Activated CD8-positive, alpha-beta T cell treated with anti-CD3 and anti-CD28 coated beads for 36 hours (primary cell): ENCODE results near the gene DICER1. TPM values are rescaled to one million over a fixed set of nuclear protein-coding genes. Genes with fewer than 3 reads are reported as not detected.

Experiments used
- ATAC-seq: fragments of 200-7000 bp; cut with Tn5 transposase; one replicate; pipeline ENCODE4 v1.10.0; 2021; ENCODE audit warnings: mild to moderate bottlenecking, moderate library complexity
- CTCF ChIA-PET: fragments of 350-600 bp; sonication (Branson Sonifier 250); formaldehyde crosslinking; loops from one replicate; lab custom pipeline; 2021; ENCODE audit warnings: antibody characterized with exemption; lab: Charles Lee
- POLR2A ChIA-PET: fragments of 350-600 bp; sonication (Branson Sonifier 250); formaldehyde crosslinking; loops from one replicate; lab custom pipeline; 2021; ENCODE audit warnings: antibody characterized with exemption; lab: Charles Lee
- DNase-seq: peaks from one replicate; pipeline ENCODE4 v3.0.0-alpha.2; 2020
- H3K27ac Mint-ChIP-seq: one replicate; pipeline ENCODE4 v1.8.0; 2021; ENCODE audit warnings: mild to moderate bottlenecking, mixed read lengths
- H3K27me3 Mint-ChIP-seq: one replicate; pipeline ENCODE4 v1.8.0; 2021; ENCODE audit warnings: mixed read lengths
- H3K36me3 Mint-ChIP-seq: one replicate; pipeline ENCODE4 v1.8.0; 2021; ENCODE audit warnings: low read depth, mixed read lengths
- H3K4me1 Mint-ChIP-seq: one replicate; pipeline ENCODE4 v1.8.0; 2021; ENCODE audit warnings: low read depth, mixed read lengths
- H3K4me3 Mint-ChIP-seq: one replicate; pipeline ENCODE4 v1.8.0; 2021; ENCODE audit warnings: mild to moderate bottlenecking, moderate library complexity, mixed read lengths
- H3K9me3 Mint-ChIP-seq: one replicate; pipeline ENCODE4 v1.8.0; 2021; ENCODE audit warnings: mixed read lengths
- CTCF ChIP-seq: fragments of 200-600 bp; IDR thresholded peaks from one replicate; pipeline ENCODE4 v1.8.0; 2022; ENCODE audit warnings: antibody characterized with exemption, mild to moderate bottlenecking
- intact Hi-C: fragments of 100-400 bp; cut with micrococcal nuclease; formaldehyde crosslinking; loops from one replicate; pipeline ENCODE4 v1.10.0; 2022
- total RNA-seq, 2 experiments: library from RNA; stranded (reverse); gene quantifications; one replicate each; pipeline ENCODE4 v1.2.3, GENCODE V29; 2021

The DICER1 gene
- total RNA-seq, 2 experiments from 2014 or later, result 45.3 to 50.3 TPM

DNA sequence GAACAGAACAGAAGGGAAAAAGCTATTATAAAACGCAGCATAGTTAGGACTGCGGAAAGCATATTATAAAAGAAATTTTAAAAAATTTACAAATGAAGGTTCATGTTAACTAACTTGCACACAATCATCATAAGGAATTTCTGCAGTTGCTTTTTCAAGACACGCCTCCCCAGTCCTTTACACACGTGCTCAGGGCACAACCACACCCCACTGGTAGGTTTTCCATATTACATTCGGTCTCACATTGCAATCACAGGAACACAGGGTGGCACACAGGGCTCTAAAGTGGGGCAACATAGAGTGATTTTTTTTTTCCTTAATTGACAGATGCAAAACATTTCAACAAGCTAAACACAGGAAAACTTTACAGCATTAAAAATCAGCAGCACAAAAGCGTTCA, 69.7 kb downstream of the DICER1 start:
- no peak for ATAC-seq
- intact Hi-C loops, result no loop called here
- no peak for TF ChIP-seq CTCF
- H3K27ac Mint-ChIP-seq, result no peak overlapping the region
- peaks cover 26% of the 10 kb centered on the region for H3K36me3 Mint-ChIP-seq
- H3K4me3 Mint-ChIP-seq, result no peak overlapping the region
- no peaks in the 10 kb centered on the region for H3K4me1 Mint-ChIP-seq
- no peaks in the 10 kb centered on the region for H3K27me3 Mint-ChIP-seq
- CTCF ChIA-PET, result no interaction called here
- POLR2A ChIA-PET, result interaction anchor here (1.0 kb wide), 1 partner anchor 14 kb away, joined by 3 read pairs; no protein-coding TSS in a partner anchor
- no peak for DNase-seq
- no peaks in the 10 kb centered on the region for H3K9me3 Mint-ChIP-seq

DNA sequence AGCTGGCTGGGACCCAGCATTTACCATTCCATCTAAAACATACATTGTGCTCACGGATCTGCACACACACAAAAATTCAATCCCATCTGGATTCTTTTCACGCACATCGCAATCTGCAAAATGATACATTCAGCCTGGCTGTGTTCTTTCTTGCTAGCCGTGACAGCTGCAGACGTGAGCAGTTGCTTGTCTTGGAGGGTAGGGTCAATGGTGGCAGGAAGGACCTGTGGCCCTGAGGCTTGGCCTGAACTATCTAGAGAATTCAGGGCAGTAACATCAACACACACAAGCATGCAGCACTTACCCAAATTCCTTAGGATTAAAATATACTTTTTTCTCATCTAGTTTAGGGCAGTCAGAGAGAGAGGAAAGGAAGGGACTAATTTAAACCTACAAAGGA, 72.0 kb downstream of the DICER1 start:
- H3K27ac Mint-ChIP-seq, result no peak overlapping the region
- no peaks in the 10 kb centered on the region for H3K4me1 Mint-ChIP-seq
- TF ChIP-seq CTCF, result no peak
- H3K4me3 Mint-ChIP-seq, result no peak overlapping the region
- peaks cover 2% of the 10 kb centered on the region for H3K9me3 Mint-ChIP-seq
- ChIA-PET CTCF (no interaction called here), POLR2A (no interaction called here)
- no peak for DNase-seq
- ATAC-seq, result no peak
- H3K36me3 Mint-ChIP-seq, result peaks cover 19% of the 10 kb centered on the region
- H3K27me3 Mint-ChIP-seq, result no peaks in the 10 kb centered on the region
- intact Hi-C loops, result no loop called here

GRCh38 chr14:95078867-95079266, 78.5 kb downstream of the DICER1 start:
- Mint-ChIP-seq H3K9me3 (peaks cover 2% of the 10 kb centered on the region), H3K4me1 (no peaks in the 10 kb centered on the region), H3K27me3 (no peaks in the 10 kb centered on the region), H3K36me3 (no peaks in the 10 kb centered on the region), H3K27ac (no peak overlapping the region), H3K4me3 (no peak overlapping the region)
- no peak for DNase-seq
- CTCF ChIA-PET, result no interaction called here
- TF ChIP-seq CTCF, result no peak
- intact Hi-C loops, result no loop called here
- POLR2A ChIA-PET, result no interaction called here
- ATAC-seq, result no peak

DNA sequence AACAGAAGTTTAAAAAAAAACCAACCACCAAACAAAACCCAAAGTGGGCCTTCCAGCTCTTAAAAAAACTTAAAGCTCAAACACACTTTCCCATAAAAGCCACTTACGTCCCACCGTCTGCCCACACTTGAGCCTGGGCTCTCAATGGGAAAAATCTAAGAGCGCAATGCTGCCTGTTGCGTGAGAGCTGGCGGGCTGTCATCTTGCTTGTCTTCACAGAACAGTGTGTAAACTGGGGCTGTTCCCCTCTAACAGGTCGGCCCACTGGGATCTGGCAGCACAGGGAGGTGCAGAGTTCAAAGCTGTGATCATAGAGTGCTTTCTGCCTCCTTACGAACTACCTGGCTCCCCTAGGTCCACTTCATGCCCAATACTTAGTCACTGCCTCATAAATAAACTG, 80.0 kb downstream of the DICER1 start:
- no peak overlapping the region for H3K27ac Mint-ChIP-seq
- intact Hi-C loops, result no loop called here
- ATAC-seq, result no peak
- peaks cover 2% of the 10 kb centered on the region for H3K9me3 Mint-ChIP-seq
- no peaks in the 10 kb centered on the region for H3K27me3 Mint-ChIP-seq
- CTCF ChIA-PET, result interaction anchor here (1.3 kb wide), 1 partner anchor 12 kb away, joined by 3 read pairs; no protein-coding TSS in a partner anchor
- DNase-seq, result no peak
- no peaks in the 10 kb centered on the region for H3K36me3 Mint-ChIP-seq
- no peak overlapping the region for H3K4me3 Mint-ChIP-seq
- no peak for TF ChIP-seq CTCF
- H3K4me1 Mint-ChIP-seq, result no peaks in the 10 kb centered on the region
- POLR2A ChIA-PET, result no interaction called here

DNA sequence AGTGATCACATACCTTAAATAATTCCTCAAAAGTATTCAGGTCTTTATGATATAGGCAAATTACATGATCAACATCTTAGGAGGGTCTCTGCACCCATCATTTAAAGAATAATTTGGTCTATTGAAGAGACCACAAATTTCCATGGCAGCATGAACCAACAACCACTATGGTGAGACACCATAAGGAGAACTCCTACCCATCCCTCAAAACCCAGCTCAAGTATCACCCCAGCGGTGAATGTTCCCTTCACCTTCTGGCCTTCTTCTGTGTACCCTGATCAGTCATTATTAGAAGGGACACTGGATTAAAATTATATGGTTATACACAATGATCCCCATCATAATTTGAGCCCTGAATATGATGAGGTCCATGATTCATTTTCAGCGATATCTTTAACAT, 81.5 kb downstream of the DICER1 start:
- Mint-ChIP-seq H3K4me3 (no peak overlapping the region), H3K27ac (no peak overlapping the region), H3K27me3 (no peaks in the 10 kb centered on the region), H3K4me1 (no peaks in the 10 kb centered on the region), H3K36me3 (no peaks in the 10 kb centered on the region), H3K9me3 (no peaks in the 10 kb centered on the region)
- DNase-seq (no peak), ATAC-seq (no peak)
- no peak for TF ChIP-seq CTCF
- intact Hi-C loops, result no loop called here
- CTCF ChIA-PET, result no interaction called here
- POLR2A ChIA-PET, result no interaction called here
